Epidermal melanocyte (primary cell): ENCODE measurements around the gene MYL3.

Experiments used
- DNase-seq: peaks from one replicate; pipeline ENCODE4 v3.0.0; 2011; ENCODE audit warnings: low spot score; ENCODE audit not compliant: insufficient read length

MYL3 gene

GRCh38 chr3:46899151-46900006 is 36.1 kb upstream of the MYL3 start:
- DNase-seq: no peak

- DNase-seq: no peak
Measured at GRCh38 chr3:46898321-46899150, 35.3 kb upstream of the MYL3 start.

- no peak for DNase-seq
Measured at GRCh38 chr3:46897829-46898320, 34.6 kb upstream of the MYL3 start.

GRCh38 chr3:46897031-46897430 is 33.8 kb upstream of the MYL3 start:
- no peak for DNase-seq

GRCh38 chr3:46896386-46896785 is 33.1 kb upstream of the MYL3 start:
- no peak for DNase-seq

GRCh38 chr3:46895761-46896160 is 32.5 kb upstream of the MYL3 start:
- no peak for DNase-seq

GRCh38 chr3:46895204-46895660 is 32.0 kb upstream of the MYL3 start:
- DNase-seq: peak; percentile 80

- no peak for DNase-seq
Measured at GRCh38 chr3:46894256-46894655, 31.0 kb upstream of the MYL3 start.

GRCh38 chr3:46893763-46894162 is 30.5 kb upstream of the MYL3 start:
- no peak for DNase-seq

- DNase-seq: no peak
Measured at GRCh38 chr3:46893146-46893748, 30.0 kb upstream of the MYL3 start.

- peak; percentile 98 for DNase-seq
Measured at GRCh38 chr3:46892285-46893145, 29.3 kb upstream of the MYL3 start.

- no peak for DNase-seq
Measured at GRCh38 chr3:46891132-46891531, 27.9 kb upstream of the MYL3 start.

- DNase-seq: no peak
Measured at GRCh38 chr3:46890132-46890531, 26.9 kb upstream of the MYL3 start.

GRCh38 chr3:46889381-46890110 is 26.3 kb upstream of the MYL3 start:
- no peak for DNase-seq

GRCh38 chr3:46888705-46889104 is 25.5 kb upstream of the MYL3 start:
- DNase-seq: no peak

- no peak for DNase-seq
Measured at GRCh38 chr3:46887980-46888494, 24.8 kb upstream of the MYL3 start.

- DNase-seq: no peak
Measured at GRCh38 chr3:46885612-46886011, 22.4 kb upstream of the MYL3 start.

- no peak for DNase-seq
Measured at GRCh38 chr3:46884929-46885328, 21.7 kb upstream of the MYL3 start.

GRCh38 chr3:46884427-46884826 is 21.2 kb upstream of the MYL3 start:
- no peak for DNase-seq

GRCh38 chr3:46883830-46884185 is 20.6 kb upstream of the MYL3 start:
- DNase-seq: no peak
